Measurements from ENCODE around the gene NKX2-3.

The NKX2-3 gene

DNA sequence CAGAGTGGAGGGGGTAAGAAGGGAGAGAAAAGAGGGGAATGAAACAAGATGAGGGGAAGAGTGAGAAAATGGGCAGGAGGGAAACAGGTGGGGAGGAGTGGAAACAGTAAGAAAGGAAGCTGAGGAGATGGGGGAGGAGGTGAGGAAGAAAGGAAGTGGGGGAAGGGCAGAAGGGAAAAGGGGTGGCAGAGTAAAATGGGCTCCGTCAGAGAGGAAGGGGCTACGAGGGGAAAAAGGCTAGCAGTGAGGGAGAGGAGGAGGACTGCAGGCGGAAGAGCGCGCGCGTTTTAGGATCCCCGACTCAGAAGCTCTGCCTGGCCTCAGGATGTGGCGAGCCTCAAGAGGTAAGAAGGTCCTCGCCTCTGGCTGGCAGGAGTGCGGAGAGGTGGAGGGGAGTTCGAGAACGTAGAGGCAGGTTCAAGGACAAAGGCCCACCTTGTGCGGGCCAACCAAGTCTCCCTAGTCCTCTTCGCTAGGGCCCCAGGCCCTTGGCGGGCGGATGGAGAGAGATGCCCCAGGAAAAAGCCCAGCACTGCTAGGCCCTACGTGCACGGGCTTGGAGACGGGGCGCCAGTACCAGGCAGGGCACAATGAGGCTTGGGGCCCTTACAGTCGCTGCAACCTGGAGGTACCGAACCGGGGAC, 5.8 kb upstream of the NKX2-3 start:
- no peak for DNase-seq (ENCODE audit: low spot score)

DNA sequence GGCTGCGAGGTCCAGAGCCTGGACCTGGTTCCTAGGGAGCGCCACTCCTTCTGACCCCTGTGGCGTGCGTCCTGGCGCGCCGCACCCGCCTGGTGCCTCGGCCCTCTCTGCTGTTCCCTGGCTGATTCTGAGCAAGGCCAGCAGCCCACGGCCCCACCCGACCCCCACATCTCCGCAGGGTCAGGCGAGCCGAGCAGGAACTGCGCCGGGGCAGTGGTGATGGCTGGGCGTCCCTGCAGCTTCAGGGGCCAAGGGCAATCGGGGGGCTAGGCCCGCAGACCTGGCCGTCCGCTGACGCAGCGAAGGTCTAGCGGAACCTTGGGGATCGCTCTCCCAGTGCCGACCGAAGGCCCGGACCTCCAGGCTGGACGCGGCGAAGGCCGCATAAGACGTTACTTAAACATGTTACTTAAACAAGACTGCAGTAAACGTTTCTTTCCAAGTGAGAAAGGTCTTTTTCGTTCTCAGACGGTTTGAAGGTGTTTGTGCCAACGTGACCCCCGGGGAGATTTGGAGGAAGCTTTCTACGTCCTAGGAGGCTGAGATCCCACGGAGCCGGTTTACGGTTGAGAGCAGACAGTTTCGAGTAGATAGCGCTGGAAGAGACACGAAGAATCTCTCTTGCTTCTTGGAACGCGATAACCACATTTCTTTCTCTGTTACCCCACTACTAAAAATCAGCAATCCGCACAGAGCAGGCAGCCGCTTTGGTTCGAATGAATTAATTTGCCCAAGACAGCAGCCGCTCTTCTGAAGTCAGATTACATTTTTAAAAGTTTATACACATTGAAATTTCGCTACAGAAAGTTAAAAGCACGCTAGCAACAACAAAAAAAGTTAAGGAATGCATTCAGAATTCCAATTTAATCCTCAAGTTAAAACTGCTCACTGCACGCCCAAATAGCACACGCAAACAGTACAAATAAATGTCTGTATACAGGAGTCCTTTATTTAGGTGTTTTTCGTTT, 4.9 kb upstream of the NKX2-3 start:
- DNase-seq (ENCODE audit: low spot score), result no peak

DNA sequence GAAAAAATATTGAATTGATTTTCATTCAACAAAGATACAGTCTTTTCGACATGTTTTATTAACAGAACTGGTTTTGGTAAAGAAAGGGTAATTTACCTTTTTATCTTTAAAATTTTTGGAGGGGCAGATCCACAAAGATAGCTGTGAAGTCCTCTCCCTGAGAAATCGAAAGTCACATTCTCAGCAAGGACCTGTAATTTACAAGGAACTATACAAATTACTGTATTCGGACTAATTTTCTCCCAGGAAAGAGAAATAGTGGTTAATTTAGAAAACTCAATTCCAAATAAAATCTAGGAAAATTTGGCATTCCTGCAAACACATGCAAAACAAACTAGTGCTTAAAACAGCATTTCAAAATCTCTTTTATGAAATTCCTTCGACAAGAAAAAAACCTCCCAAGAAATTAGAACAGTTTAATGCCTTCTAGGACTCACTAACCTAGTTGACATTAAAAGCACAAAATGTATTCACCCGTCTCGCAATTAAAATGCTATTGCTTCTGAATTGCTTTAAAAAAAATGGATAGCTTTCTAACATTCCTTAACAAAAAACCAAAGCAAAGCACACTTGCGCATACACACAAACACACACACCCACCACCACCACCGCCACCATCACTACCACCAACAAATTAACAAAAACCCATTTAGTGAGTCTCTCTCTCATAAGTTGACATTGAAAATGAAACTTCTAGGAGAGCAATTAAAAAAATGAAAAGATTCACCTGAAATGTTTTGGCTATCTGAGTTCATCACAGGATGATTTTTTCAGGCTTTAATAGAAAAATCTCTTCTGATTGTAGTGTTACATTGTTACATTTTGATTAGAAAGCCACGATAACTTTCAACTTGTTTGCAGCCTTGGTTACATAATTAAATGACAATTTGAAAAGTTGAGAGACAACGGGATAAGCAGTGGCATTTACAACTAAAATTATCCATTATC, 4.0 kb upstream of the NKX2-3 start:
- DNase-seq (ENCODE audit: low spot score), result no peak

DNA sequence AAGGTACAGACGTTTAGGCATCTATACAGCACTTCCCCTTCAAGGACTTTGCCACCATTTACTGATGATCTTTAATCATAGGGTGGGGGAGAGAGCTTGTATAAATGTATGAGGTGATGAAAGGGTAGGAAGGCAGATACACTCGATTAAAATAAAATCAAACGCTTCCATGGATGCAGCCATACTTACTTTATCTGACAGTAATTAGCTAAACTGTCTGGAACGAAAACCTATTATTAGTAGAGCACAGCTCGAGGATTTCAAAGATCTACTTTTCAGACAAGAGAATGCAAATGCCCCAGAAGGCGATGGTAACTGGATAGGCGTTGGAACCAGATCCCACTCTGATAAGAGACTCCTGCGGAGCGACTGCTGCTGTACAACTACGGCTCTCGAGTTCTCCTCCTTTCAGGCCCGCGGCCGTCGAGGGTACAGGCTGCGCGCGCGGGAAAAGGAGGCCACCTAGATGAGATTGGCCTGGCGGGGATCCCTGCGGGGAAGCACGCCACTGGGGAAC, 3.1 kb upstream of the NKX2-3 start:
- no peak for DNase-seq (ENCODE audit: low spot score)

DNA sequence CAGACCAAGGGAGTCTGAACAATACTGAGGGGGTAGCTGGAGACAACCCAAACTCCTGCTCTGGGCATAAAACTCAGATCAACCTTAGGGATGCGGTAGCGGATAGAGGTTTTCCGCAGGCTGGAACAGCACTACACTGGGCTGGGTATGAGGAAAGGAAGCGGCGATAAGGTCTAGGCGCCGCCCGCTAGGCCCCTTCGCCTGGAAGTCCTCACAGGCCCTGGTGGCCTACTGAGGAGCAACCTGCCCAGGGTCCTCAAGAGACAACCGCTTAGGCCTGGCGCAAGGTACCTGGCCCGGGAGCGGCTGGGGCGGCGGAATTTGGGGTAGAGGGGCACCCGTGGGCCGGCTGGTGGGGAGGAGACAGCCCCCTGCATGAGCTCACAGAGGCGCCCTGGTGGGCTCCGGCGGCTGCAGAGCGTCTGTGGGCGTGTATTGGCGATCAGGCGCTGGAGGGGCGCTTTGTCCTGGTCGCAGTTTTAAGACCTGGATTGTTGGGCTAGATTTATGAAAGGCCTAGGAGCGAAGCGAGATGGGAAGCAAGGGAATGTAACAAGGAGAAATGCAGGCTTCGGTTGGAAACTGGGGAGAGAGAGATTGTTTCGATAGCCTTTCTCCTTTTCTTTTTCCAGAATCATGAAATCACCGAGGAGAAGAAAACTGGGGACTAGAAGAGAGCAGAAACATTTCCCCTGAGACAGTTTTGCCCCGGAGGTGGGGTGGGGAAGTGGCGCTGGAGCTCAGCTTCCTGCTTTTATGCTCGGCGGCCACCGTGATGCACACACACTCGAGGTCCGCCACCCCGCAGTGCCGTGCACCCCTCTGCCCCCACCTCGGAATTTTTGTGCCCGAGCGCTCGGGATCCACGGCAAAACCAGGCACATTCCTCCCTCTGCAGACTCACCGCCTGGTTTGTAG, 2.4 kb upstream of the NKX2-3 start:
- DNase-seq (ENCODE audit: low spot score), result no peak

DNA sequence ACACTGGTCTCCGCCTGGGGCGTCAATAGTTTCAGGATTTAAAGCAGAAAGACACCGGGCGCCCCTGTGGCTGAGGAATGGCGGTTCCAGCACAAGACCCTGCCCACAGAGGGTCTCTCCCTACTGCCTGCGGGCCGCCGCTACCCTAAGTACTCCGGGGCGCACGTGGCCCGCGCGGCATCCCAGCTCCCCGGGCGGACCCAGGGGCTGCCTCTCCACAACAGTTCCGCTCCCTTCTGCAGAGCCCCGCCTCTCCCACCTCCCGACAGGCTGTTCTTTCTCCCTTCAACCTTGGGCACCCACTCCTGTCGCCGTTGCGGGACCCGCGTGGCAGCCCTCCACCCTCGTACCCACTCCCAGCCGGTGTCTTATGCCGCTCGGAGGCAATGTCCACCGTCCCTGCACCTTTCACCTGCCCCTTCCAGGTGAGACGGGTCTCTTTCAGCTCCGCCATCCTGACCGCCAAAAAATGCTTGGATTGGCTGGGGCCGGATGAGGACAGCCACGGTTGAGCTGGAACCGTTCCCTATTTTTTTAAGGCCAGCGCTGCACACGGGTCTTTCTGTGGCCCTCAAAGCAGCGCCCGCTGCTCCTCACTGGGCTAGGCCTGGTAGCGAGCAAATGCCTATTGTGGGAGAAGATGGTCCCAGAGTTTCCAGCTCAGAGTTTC, 1.6 kb upstream of the NKX2-3 start:
- no peak for DNase-seq (ENCODE audit: low spot score)

DNA sequence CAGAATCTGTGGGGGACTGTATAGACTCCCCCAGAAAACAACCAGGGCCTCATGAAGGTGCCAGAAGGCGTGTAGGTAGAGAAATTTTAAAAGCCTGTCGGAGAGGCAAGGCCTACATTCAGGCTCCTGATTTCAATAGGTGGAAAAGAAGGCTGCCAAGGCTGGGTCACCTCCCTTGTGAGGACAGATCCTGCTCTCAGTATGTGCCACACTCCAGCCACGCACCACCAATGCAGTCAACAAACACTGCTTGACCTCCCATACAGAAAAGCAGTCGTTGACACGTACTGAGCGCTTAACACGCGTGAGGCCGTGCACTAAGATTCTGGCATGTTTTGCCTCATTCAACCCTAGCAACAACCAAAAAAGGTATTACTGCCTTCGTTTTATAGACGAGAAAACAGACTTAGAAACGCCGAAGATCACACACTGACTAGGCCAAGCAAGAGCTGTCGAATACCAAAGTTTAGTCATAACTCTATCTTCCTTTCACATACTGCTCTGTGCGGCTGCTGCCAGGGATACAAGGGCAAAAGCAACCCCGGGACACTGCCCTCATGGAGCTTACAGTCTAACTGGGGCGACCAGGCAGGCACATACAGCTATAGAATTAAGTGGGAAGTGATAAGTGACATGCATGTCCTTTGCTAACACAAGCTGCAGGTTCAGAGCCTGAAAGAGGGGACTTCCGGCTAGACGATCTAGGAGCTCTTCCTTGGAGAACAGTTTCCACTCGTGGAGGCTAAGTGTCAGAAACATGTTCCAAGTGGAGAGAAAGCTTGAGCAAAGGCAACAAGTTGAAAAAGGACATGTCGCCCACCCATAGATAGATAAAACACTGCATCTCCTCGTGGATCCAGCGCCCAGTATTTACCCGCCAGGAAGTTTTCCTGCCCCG, 797 bp upstream of the NKX2-3 start:
- DNase-seq (ENCODE audit: low spot score), result no peak

DNA sequence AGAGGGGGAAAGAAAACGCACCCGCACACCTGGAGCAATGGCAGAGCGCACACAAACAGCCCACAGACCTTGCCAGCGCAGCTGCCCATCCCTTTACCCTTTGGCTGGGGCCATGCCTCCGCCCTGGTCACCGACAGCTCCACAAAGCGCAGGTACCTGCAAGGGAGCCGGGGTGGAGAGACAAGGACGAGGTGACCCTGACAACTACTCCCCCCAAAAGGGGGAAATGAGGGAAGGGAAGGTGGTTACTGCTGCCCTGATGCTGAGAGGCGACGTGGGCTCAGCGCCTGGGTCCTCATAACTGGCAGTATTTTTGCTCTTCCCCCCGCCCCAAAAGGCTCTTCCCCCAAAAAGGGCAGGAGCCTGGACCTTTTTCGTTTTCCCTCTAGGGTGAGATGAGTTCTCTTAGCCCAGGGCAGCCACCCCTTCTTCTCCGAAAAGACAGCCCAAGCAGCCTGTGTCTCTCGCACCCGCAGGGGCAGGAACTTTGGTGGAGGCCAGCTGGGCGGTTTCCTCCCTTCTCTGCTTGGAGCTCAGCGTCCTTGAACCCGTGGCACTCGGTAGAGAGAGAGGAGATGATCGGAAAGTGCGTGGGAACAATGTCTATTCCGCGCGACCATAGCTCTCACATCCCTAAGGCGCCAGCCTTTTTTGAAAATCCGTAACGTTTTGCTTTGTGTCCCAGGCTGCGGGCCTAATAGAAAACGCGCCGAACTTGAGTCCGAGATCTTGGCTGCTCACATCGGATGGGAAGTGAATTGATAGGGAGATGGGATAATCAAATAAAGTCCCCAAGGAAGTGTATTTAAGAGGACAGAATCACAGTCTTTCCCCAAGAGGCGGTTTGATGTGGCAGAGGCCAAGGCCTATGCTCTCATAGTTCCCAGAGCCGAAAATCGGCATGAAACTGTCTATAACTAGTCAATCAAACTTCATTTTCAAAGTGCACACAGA, 1.0 kb downstream of the NKX2-3 start:
- DNase-seq (ENCODE audit: low spot score), result no peak

DNA sequence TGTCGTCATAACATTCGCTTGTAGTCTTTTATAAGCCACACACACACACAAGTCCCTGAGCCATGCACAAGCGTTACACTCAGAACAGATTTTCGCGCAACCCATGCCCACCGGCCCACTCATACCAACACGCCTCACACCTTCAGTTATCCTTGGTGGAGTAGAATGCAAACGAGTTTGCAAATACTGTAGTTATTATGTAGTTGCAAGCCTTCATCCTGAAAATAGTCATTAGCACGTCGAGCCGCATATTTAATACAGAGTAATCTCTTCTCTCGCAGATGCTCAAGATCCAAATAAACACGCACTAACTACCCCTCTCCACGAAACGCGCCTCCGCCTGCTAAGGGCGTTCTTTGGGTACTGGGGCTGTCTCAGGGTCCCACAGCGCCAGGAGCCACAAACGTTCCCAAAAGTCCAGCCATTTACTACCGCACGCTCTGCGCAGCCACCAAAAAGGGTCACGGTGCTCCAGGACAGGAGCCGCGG, 1.8 kb downstream of the NKX2-3 start:
- no peak for DNase-seq (ENCODE audit: low spot score)

DNA sequence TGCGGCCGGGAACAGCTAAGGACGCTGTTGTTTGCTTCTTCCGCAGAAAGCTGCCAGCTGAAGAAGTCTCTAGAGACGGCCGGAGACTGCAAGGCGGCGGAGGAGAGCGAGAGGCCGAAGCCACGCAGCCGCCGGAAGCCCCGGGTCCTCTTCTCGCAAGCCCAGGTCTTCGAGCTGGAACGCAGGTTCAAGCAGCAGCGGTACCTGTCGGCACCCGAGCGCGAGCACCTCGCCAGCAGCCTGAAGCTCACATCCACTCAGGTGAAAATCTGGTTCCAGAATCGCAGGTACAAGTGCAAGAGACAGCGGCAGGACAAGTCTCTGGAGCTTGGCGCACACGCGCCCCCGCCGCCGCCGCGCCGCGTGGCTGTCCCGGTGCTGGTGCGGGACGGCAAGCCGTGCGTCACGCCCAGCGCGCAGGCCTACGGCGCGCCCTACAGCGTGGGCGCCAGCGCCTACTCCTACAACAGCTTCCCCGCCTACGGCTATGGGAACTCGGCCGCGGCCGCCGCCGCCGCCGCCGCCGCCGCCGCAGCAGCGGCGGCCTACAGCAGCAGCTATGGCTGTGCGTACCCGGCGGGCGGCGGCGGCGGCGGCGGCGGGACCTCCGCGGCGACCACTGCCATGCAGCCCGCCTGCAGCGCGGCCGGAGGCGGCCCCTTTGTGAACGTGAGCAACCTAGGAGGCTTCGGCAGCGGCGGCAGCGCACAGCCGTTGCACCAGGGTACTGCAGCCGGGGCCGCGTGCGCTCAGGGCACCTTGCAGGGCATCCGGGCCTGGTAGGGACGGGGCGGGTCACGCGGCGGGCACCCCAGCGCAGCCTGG, 2.4 kb downstream of the NKX2-3 start:
- DNase-seq (ENCODE audit: low spot score), result no peak

DNA sequence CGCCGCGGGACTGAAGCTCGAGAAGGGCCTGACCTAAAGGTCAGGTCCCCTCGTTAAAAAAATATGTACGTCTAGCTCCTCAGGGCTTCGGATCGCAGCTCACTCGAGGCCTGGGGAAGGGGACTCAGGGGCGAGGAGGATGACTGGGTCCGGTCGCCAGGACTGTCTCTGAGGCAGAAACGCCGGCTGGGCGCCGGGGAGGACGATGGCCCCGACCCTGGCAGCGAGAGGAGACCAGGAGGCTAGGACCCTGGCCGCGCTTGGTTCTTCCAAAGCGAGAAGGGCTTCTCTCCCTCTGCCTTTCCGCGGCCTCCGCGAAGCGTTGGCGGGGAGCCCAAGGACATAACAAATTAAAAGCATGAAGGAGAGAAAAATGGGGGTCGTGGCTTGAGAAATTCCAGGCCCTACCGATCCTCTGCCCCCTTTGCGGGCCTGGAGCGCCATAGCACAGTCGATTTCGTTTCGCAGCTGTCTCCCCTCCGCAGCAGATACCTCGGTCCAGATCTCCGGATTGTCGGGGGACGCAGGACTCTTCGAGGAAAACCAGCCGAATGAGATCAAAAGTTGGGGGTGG, 3.1 kb downstream of the NKX2-3 start:
- no peak for DNase-seq (ENCODE audit: low spot score)

DNA sequence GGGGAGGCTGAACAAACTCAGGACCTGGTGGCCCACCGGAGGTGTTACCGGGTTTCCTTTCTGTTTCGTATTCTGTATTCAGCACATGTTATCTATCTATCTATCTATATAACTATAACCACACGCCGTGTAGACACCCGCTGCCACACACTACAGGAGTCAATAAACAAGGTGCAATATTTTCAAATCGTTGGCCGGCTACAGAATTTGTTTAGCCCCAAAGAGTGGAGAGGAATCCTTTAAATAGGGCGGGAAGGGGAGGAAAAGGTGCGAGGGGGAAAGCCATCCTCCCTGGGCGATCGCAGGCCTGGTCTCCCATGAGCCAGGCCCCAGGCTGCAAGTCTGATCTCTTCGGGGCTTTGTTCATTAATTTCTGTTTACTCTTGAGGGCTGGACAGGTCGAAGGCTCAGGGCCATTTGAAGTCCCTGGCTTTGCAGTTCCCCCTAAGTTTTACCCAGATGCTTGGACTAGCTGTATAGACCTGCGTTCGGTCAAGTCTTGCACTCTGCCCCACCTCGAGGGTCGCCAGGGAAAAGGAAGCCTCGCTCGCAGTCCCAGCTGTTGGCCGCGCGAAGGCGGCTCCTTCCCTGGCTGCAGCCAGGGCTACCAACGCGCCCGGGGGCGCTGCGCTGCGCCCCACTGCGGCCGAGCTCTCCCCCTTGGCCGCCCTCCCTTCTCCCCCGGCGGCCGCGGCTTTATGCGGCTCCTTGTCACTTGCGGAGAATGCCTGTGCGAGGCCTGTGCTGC, 3.8 kb downstream of the NKX2-3 start:
- DNase-seq (ENCODE audit: low spot score), result no peak

DNA sequence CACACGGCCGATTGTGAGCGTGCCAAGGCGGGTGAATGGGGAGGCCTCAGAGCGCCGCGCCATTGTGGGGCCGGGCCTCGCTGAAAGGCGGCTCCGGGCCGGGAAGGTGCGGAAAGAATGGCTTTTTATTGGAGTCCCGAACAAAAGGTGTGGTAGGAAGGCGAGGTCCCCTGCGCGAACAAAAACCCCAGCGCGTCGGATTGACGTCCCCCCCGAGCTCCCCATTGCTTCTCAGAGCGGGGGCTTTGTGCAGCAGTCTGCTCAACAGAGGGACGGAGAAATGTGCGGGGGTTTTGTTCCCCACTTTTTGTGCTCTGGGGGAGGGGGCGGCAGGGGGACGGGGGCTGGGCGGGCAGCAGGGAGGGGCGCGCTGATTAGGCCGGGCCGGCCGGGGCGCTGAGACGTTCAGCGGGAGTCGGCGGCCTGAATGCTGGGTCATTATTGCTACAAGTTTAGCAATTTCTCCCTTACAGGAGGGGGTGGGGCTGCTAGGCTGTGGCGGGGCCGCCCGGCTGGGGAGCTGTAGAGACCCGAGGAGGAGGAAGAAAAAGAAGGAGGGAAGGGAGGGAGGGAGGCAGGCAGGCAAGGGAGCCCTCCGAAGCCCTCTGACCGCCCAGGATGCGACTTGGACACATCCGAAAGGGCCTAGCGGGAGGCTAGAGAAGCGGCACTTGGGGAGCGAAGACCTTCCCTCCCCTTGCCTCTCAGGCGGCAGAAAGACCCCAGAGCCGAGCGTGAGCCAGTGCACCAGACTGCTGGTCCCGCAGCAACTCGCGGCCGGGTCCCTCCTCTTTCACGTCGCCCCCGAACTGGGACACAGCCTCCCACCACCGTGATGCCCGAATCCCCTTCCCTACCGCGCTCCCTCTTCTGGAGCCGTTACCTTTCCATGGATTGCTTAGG, 4.6 kb downstream of the NKX2-3 start:
- DNase-seq (ENCODE audit: low spot score), result no peak

DNA sequence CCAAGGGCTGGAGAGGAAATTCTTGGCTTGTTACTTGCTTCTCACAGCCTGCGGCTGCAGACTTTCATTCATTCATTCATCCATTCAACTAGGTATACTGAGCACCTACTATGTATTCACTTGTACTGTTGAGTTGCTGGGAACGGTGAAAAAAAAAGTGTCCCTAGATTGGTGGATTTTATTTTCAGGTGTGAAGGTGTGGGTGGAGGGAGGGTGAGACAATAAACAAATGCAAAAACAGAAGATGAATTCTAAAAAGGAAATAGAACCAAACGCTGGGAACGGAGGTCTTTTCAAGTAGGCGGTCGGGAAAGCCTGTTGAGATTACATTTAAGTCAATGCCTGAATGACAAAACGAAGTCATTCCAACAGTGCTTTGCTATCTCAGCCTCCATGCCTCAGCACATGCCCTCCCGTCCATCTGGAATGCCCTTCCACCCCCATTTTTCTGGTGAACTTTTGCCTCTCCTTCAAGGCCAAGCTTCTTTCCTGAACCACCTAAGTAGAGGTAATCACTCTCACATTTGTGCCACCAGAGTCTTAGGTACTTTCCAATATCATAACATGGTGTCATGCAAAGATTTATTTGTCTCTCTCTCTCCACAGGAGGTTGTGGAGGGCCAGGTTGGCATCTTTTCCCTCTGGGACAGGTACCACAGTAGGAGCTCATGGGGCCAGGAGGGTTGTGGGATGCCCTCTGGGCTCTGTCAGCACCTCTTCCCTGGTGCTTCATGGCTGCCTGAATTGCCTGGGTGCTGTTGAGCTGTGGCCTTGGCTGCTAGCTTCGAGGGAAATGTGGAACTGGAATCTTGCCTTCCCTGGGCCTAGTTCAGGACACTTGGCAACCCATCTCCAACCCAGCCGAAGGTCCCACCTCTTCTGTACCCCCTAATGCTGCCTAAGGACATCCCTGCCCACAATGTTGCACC, 5.5 kb downstream of the NKX2-3 start:
- DNase-seq (ENCODE audit: low spot score), result no peak
